NCI-H2081 (cell line): ENCODE measurements around the gene INSR.
A peak's percentile ranks its signal among the peaks of the same experiment; 100 is the strongest.
"Not testable (repeated sequence)": the region's sequence is repeated elsewhere in the genome, so short reads cannot be mapped to it uniquely, and the experiment has no call there.

Experiments
- DNase-seq, 2 experiments: peaks; one replicate each; lab custom pipeline; 2025; lab: John Stamatoyannopoulos, UW

Gene INSR

GRCh38 chr19:7224209-7224686 is 70.0 kb downstream of the INSR start:
- DNase-seq = no peak

GRCh38 chr19:7223429-7223828 is 70.8 kb downstream of the INSR start:
- no peak for DNase-seq

GRCh38 chr19:7219056-7219455 is 75.2 kb downstream of the INSR start:
- no peak for DNase-seq

GRCh38 chr19:7217861-7218260 is 76.4 kb downstream of the INSR start:
- no peak for DNase-seq

- DNase-seq = no peak
Observed at GRCh38 chr19:7216373-7216902, 77.8 kb downstream of the INSR start.

GRCh38 chr19:7215176-7215575 is 79.0 kb downstream of the INSR start:
- DNase-seq = no peak

- no peak for DNase-seq
Observed at GRCh38 chr19:7214324-7215089, 79.7 kb downstream of the INSR start.

GRCh38 chr19:7213628-7214323 is 80.4 kb downstream of the INSR start:
- DNase-seq = no peak

- no peak for DNase-seq
Observed at GRCh38 chr19:7211191-7211951, 82.8 kb downstream of the INSR start.

- no peak for DNase-seq
Observed at GRCh38 chr19:7210359-7210758, 83.9 kb downstream of the INSR start.

- not testable (repeated sequence) for DNase-seq
Observed at GRCh38 chr19:7209597-7210325, 84.5 kb downstream of the INSR start.

- not testable (repeated sequence) for DNase-seq
Observed at GRCh38 chr19:7209036-7209435, 85.2 kb downstream of the INSR start.

- DNase-seq = no peak
Observed at GRCh38 chr19:7203332-7203731, 90.9 kb downstream of the INSR start.

- no peak for DNase-seq
Observed at GRCh38 chr19:7202888-7203287, 91.3 kb downstream of the INSR start.

- DNase-seq = no peak
Observed at GRCh38 chr19:7200736-7201135, 93.5 kb downstream of the INSR start.

- no peak for DNase-seq
Observed at GRCh38 chr19:7199613-7200533, 94.3 kb downstream of the INSR start.

GRCh38 chr19:7197760-7198696 is 96.2 kb downstream of the INSR start:
- peak; percentile 91 to 94 for DNase-seq

GRCh38 chr19:7197119-7197759 is 97.0 kb downstream of the INSR start:
- DNase-seq = peak; percentile 58 to 60

GRCh38 chr19:7196763-7197118 is 97.5 kb downstream of the INSR start:
- no peak for DNase-seq
